Activated CD8-positive, alpha-beta T cell treated with anti-CD3 and anti-CD28 coated beads for 36 hours (primary cell): Measurements from ENCODE around the gene CLEC16A. TPM values are rescaled to one million over a fixed set of nuclear protein-coding genes. Genes with fewer than 3 reads are reported as not detected.

Source experiments
- ATAC-seq: fragments of 200-7000 bp; cut with Tn5 transposase; one replicate; pipeline ENCODE4 v1.10.0; 2021; ENCODE audit warnings: mild to moderate bottlenecking, moderate library complexity
- CTCF ChIA-PET: fragments of 350-600 bp; sonication (Branson Sonifier 250); formaldehyde crosslinking; loops from one replicate; lab custom pipeline; 2021; ENCODE audit warnings: antibody characterized with exemption; lab: Charles Lee
- POLR2A ChIA-PET: fragments of 350-600 bp; sonication (Branson Sonifier 250); formaldehyde crosslinking; loops from one replicate; lab custom pipeline; 2021; ENCODE audit warnings: antibody characterized with exemption; lab: Charles Lee
- DNase-seq: peaks from one replicate; pipeline ENCODE4 v3.0.0-alpha.2; 2020
- H3K27ac Mint-ChIP-seq: one replicate; pipeline ENCODE4 v1.8.0; 2021; ENCODE audit warnings: mild to moderate bottlenecking, mixed read lengths
- H3K27me3 Mint-ChIP-seq: one replicate; pipeline ENCODE4 v1.8.0; 2021; ENCODE audit warnings: mixed read lengths
- H3K36me3 Mint-ChIP-seq: one replicate; pipeline ENCODE4 v1.8.0; 2021; ENCODE audit warnings: low read depth, mixed read lengths
- H3K4me1 Mint-ChIP-seq: one replicate; pipeline ENCODE4 v1.8.0; 2021; ENCODE audit warnings: low read depth, mixed read lengths
- H3K4me3 Mint-ChIP-seq: one replicate; pipeline ENCODE4 v1.8.0; 2021; ENCODE audit warnings: mild to moderate bottlenecking, moderate library complexity, mixed read lengths
- H3K9me3 Mint-ChIP-seq: one replicate; pipeline ENCODE4 v1.8.0; 2021; ENCODE audit warnings: mixed read lengths
- CTCF ChIP-seq: fragments of 200-600 bp; IDR thresholded peaks from one replicate; pipeline ENCODE4 v1.8.0; 2022; ENCODE audit warnings: antibody characterized with exemption, mild to moderate bottlenecking
- intact Hi-C: fragments of 100-400 bp; cut with micrococcal nuclease; formaldehyde crosslinking; loops from one replicate; pipeline ENCODE4 v1.10.0; 2022
- total RNA-seq, 2 experiments: library from RNA; stranded (reverse); gene quantifications; one replicate each; pipeline ENCODE4 v1.2.3, GENCODE V29; 2021

CLEC16A gene
- total RNA-seq: 10 to 100 TPM; 20.4 to 21.7 TPM

- POLR2A ChIA-PET: interaction anchor here (0.7 to 2.1 kb wide), 3 partner anchors 20 to 1135 kb away, joined by 3 to 6 read pairs (median 5); no protein-coding TSS in a partner anchor
- DNase-seq: peak; percentile 96
- no peaks in the 10 kb centered on the region for H3K27me3 Mint-ChIP-seq
- no peak for TF ChIP-seq CTCF
- peaks cover 18% of the 10 kb centered on the region for H3K36me3 Mint-ChIP-seq
- CTCF ChIA-PET: interaction anchor here (0.6 to 1.9 kb wide), 5 partner anchors 10 to 455 kb away, joined by 3 to 8 read pairs (median 3); partner anchors contain the start of gene SOCS1
- peak; percentile 74 for ATAC-seq
- no peaks in the 10 kb centered on the region for H3K9me3 Mint-ChIP-seq
- peaks cover 64% of the 10 kb centered on the region for H3K4me1 Mint-ChIP-seq
- H3K4me3 Mint-ChIP-seq: peak within 1 kb of the TSS; percentile 97
- peak within 1 kb of the TSS; percentile 79 for H3K27ac Mint-ChIP-seq
- intact Hi-C loops: no loop called here
These were observed at the start of gene CLEC16A for GRCh38 chr16:10944249-10945064. TSS of gene CLEC16A (plus strand) at chr16:10944564. CDS start at chr16:10944718, 154 bp downstream.

GRCh38 chr16:10895053-10895946 lies 49.1 kb upstream of the CLEC16A start:
- no peaks in the 10 kb centered on the region for H3K36me3 Mint-ChIP-seq
- ChIA-PET CTCF (no interaction called here), POLR2A (no interaction called here)
- H3K27me3 Mint-ChIP-seq: peaks cover 5% of the 10 kb centered on the region
- no peaks in the 10 kb centered on the region for H3K4me1 Mint-ChIP-seq
- no peak overlapping the region for H3K4me3 Mint-ChIP-seq
- TF ChIP-seq CTCF: no peak
- no peak overlapping the region for H3K27ac Mint-ChIP-seq
- H3K9me3 Mint-ChIP-seq: no peaks in the 10 kb centered on the region
- intact Hi-C loops: no loop called here
- ATAC-seq (no peak), DNase-seq (peak; percentile 42)

- CTCF ChIA-PET: no interaction called here
- Mint-ChIP-seq H3K27me3 (peaks cover 2% of the 10 kb centered on the region), H3K9me3 (no peaks in the 10 kb centered on the region), H3K4me1 (no peaks in the 10 kb centered on the region), H3K27ac (no peak overlapping the region), H3K4me3 (no peak overlapping the region), H3K36me3 (no peaks in the 10 kb centered on the region)
- POLR2A ChIA-PET: no interaction called here
- ATAC-seq (no peak), DNase-seq (no peak)
- intact Hi-C loops: no loop called here
- TF ChIP-seq CTCF: no peak
These were observed 48.2 kb upstream of the CLEC16A start for GRCh38 chr16:10896165-10896564.

- Mint-ChIP-seq H3K4me3 (no peak overlapping the region), H3K27me3 (peaks cover 2% of the 10 kb centered on the region), H3K36me3 (no peaks in the 10 kb centered on the region), H3K4me1 (no peaks in the 10 kb centered on the region), H3K27ac (no peak overlapping the region), H3K9me3 (no peaks in the 10 kb centered on the region)
- no peak for ATAC-seq
- ChIA-PET POLR2A (no interaction called here), CTCF (no interaction called here)
- no peak for DNase-seq
- intact Hi-C loops: no loop called here
- TF ChIP-seq CTCF: no peak
These were observed 47.6 kb upstream of the CLEC16A start for GRCh38 chr16:10896723-10897122.
